ENCODE data around the gene COL21A1.

Gene COL21A1

DNA sequence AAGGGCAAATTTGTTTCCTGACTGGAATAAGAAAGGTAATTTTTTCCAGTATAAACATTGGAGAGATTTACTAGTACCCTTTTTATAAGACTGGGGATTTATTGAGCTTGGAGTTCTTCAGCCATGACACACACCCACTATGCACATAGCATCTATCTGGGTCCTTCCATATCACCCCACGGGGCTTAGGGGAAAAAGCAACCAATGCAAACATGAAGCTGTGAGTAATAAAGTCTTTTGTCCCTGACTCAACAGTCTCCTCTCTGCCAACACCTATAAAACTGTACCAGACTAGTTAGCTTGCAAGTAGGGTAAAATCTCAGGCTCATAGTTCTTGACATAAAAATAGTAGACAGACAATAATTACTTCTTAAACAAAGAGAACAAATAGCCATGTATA is 23.4 kb downstream of the COL21A1 start:
- Histone ChIP-seq H4K91ac (ENCODE audit: low read depth, low read length, poor library complexity) (no peak overlapping the region), H3K18ac (ENCODE audit: low read length) (no peak overlapping the region)
- WGBS, 2 donors (ENCODE audit: extremely low coverage in 2 of 2, insufficient read length in 2 of 2, insufficient replicate concordance in 1 of 2) = no CpG with 5 or more reads among the region's 1 CpG

DNA sequence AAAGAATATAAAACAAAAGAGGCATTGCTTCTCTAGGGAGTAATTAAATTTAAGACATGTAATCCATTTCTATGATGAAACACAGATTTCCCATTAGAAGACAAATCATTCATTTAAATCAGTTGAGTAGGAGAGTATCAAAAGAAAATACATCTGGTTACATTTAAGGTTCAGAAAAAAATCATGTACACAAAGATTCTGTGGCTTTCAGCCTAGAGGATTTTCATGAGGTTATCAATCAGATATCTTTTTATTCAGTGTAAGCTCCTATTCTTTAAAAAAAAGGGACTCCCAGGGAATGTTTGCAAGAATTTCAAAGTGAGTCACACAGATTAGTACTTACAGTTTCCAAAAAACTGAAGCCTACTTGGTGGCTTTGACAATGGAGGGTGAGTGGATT is 24.9 kb downstream of the COL21A1 start:
- H3K4me2 ChIP-seq (ENCODE audit: insufficient read depth, low read length, poor library complexity, severe bottlenecking) = no peak overlapping the region
- no peak overlapping the region for H2BK15ac ChIP-seq (ENCODE audit: low read length)
- no peak overlapping the region for H4K8ac ChIP-seq (ENCODE audit: low read depth, low read length)
- no peak overlapping the region for H3K9ac ChIP-seq (ENCODE audit: low read depth, low read length, poor library complexity)
- no peaks in the 10 kb centered on the region for H3K27me3 ChIP-seq (ENCODE audit: control insufficient read depth in 3 of 3, insufficient read depth in 3 of 3, low read depth in 1 of 3, low read length in 3 of 3)
- no peak for DNase-seq (ENCODE audit: low spot score)
- no peak overlapping the region for H3K4ac ChIP-seq (ENCODE audit: low read length)
- H3K27ac ChIP-seq (replicated peaks; ENCODE audit: low read length) = no peak overlapping the region
- H2BK12ac ChIP-seq (ENCODE audit: low read length) = no peak overlapping the region
- no peak overlapping the region for H2BK5ac ChIP-seq (ENCODE audit: low read length)
- H4K91ac ChIP-seq (ENCODE audit: low read depth, low read length, poor library complexity) = no peak overlapping the region
- no peaks in the 10 kb centered on the region for H3K36me3 ChIP-seq (replicated peaks in 1 of 2; ENCODE audit: control insufficient read depth in 2 of 2, insufficient read depth in 2 of 2, low read length in 2 of 2)
- H3K18ac ChIP-seq (ENCODE audit: low read length) = no peak overlapping the region
- H3K4me3 ChIP-seq (ENCODE audit: low read length in 2 of 2) = no peak overlapping the region
- no peak overlapping the region for H2AFZ ChIP-seq (ENCODE audit: low read length)
- H2BK120ac ChIP-seq (ENCODE audit: low read depth, low read length) = no peak overlapping the region
- no peak overlapping the region for H3K23ac ChIP-seq (ENCODE audit: low read depth, low read length, poor library complexity)
- H2AK5ac ChIP-seq (ENCODE audit: low read depth, low read length) = no peak overlapping the region
- no peaks in the 10 kb centered on the region for H3K4me1 ChIP-seq (ENCODE audit: control insufficient read depth in 2 of 2, insufficient read depth in 1 of 2, low read depth in 1 of 2, low read length in 2 of 2)
- no peaks in the 10 kb centered on the region for H3K9me3 ChIP-seq (replicated peaks in 1 of 2; ENCODE audit: control insufficient read depth in 2 of 2, insufficient read depth in 1 of 2, low read depth in 1 of 2, low read length in 2 of 2)
- H3K79me1 ChIP-seq (ENCODE audit: low read depth, low read length) = no peaks in the 10 kb centered on the region
- no peak overlapping the region for H3K14ac ChIP-seq (ENCODE audit: low read length)

More for the DNA sequence above, 23.4 kb downstream of the COL21A1 start:
- Histone ChIP-seq H3K27ac (replicated peaks; ENCODE audit: low read length) (no peak overlapping the region), H2BK15ac (ENCODE audit: low read length) (no peak overlapping the region), H3K23ac (ENCODE audit: low read depth, low read length, poor library complexity) (no peak overlapping the region), H3K36me3 (replicated peaks in 1 of 2; ENCODE audit: control insufficient read depth in 2 of 2, insufficient read depth in 2 of 2, low read length in 2 of 2) (no peaks in the 10 kb centered on the region), H3K4me1 (ENCODE audit: control insufficient read depth in 2 of 2, insufficient read depth in 1 of 2, low read depth in 1 of 2, low read length in 2 of 2) (no peaks in the 10 kb centered on the region), H2AFZ (ENCODE audit: low read length) (no peak overlapping the region), H2AK5ac (ENCODE audit: low read depth, low read length) (no peak overlapping the region), H2BK120ac (ENCODE audit: low read depth, low read length) (no peak overlapping the region), H3K4me2 (ENCODE audit: insufficient read depth, low read length, poor library complexity, severe bottlenecking) (no peak overlapping the region), H3K4ac (ENCODE audit: low read length) (no peak overlapping the region), H4K8ac (ENCODE audit: low read depth, low read length) (no peak overlapping the region), H2BK5ac (ENCODE audit: low read length) (no peak overlapping the region), H2BK12ac (ENCODE audit: low read length) (no peak overlapping the region), H3K14ac (ENCODE audit: low read length) (no peak overlapping the region), H3K9ac (ENCODE audit: low read depth, low read length, poor library complexity) (no peak overlapping the region), H3K9me3 (replicated peaks in 1 of 2; ENCODE audit: control insufficient read depth in 2 of 2, insufficient read depth in 1 of 2, low read depth in 1 of 2, low read length in 2 of 2) (no peaks in the 10 kb centered on the region), H3K79me1 (ENCODE audit: low read depth, low read length) (no peaks in the 10 kb centered on the region), H3K27me3 (ENCODE audit: control insufficient read depth in 3 of 3, insufficient read depth in 3 of 3, low read depth in 1 of 3, low read length in 3 of 3) (no peaks in the 10 kb centered on the region), H3K4me3 (ENCODE audit: low read length in 2 of 2) (no peak overlapping the region)
- no peak for DNase-seq (ENCODE audit: low spot score)

DNA sequence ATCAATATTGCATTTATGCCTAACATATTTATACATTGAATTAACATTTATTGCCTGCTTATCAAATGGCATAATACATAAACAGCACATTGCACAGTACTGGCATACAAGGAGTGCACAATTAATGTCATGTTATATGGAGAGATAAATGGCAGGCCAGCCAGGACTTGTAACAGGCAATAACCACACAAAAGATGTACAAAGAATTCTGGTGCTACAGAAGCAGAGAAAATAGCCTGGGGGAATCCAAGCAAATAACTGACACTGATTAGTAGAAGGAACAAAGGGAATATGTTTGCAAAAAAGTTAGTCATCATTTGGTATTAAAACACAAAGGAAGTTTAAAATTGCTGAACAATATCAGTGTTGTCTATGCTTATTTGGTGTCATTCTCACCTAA is 27.3 kb downstream of the COL21A1 start:
- no peaks in the 10 kb centered on the region for H3K4me1 ChIP-seq (ENCODE audit: control insufficient read depth in 2 of 2, insufficient read depth in 1 of 2, low read depth in 1 of 2, low read length in 2 of 2)
- H4K91ac ChIP-seq (ENCODE audit: low read depth, low read length, poor library complexity) = no peak overlapping the region
- no peak overlapping the region for H3K27ac ChIP-seq (replicated peaks; ENCODE audit: low read length)
- H3K36me3 ChIP-seq (replicated peaks in 1 of 2; ENCODE audit: control insufficient read depth in 2 of 2, insufficient read depth in 2 of 2, low read length in 2 of 2) = no peaks in the 10 kb centered on the region
- DNase-seq (ENCODE audit: low spot score) = no peak
- no peaks in the 10 kb centered on the region for H3K27me3 ChIP-seq (ENCODE audit: control insufficient read depth in 3 of 3, insufficient read depth in 3 of 3, low read depth in 1 of 3, low read length in 3 of 3)
- no peak overlapping the region for H2AFZ ChIP-seq (ENCODE audit: low read length)
- no peak overlapping the region for H3K9ac ChIP-seq (ENCODE audit: low read depth, low read length, poor library complexity)
- H3K4me3 ChIP-seq (ENCODE audit: low read length in 2 of 2) = no peak overlapping the region
- no peak overlapping the region for H3K4ac ChIP-seq (ENCODE audit: low read length)
- no peak overlapping the region for H2AK5ac ChIP-seq (ENCODE audit: low read depth, low read length)
- no peaks in the 10 kb centered on the region for H3K9me3 ChIP-seq (replicated peaks in 1 of 2; ENCODE audit: control insufficient read depth in 2 of 2, insufficient read depth in 1 of 2, low read depth in 1 of 2, low read length in 2 of 2)
- no peak overlapping the region for H3K14ac ChIP-seq (ENCODE audit: low read length)
- H4K8ac ChIP-seq (ENCODE audit: low read depth, low read length) = no peak overlapping the region
- no peak overlapping the region for H3K23ac ChIP-seq (ENCODE audit: low read depth, low read length, poor library complexity)
- H2BK15ac ChIP-seq (ENCODE audit: low read length) = no peak overlapping the region
- no peaks in the 10 kb centered on the region for H3K79me1 ChIP-seq (ENCODE audit: low read depth, low read length)
- H3K4me2 ChIP-seq (ENCODE audit: insufficient read depth, low read length, poor library complexity, severe bottlenecking) = no peak overlapping the region
- no peak overlapping the region for H2BK120ac ChIP-seq (ENCODE audit: low read depth, low read length)
- H3K18ac ChIP-seq (ENCODE audit: low read length) = no peak overlapping the region
- H2BK12ac ChIP-seq (ENCODE audit: low read length) = no peak overlapping the region
- no peak overlapping the region for H2BK5ac ChIP-seq (ENCODE audit: low read length)

DNA sequence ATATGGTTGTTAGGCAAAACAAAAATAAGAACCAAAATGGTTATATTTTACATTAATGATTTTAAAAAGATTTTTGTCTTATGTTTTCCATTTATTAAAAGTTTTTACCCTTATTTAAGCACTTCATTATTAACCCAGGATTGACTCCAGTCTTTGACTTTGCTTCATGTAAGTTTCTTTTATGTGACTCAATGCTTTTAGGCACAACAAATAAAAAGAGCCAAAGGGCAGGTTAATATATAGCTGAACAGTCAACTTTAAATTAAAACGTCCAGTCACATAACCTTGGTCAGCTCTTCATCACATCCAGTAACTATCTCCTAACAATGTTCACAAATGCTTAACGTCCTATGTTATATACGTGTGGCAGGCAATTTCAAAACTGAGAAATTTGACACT is 32.7 kb downstream of the COL21A1 start:
- H3K4ac ChIP-seq (ENCODE audit: low read length) = no peak overlapping the region
- no peak overlapping the region for H2AFZ ChIP-seq (ENCODE audit: low read length)
- no peak for DNase-seq (ENCODE audit: low spot score)
- no peak overlapping the region for H3K4me2 ChIP-seq (ENCODE audit: insufficient read depth, low read length, poor library complexity, severe bottlenecking)
- no peak overlapping the region for H3K14ac ChIP-seq (ENCODE audit: low read length)
- no peak overlapping the region for H3K23ac ChIP-seq (ENCODE audit: low read depth, low read length, poor library complexity)
- no peak overlapping the region for H3K27ac ChIP-seq (replicated peaks; ENCODE audit: low read length)
- no peak overlapping the region for H2BK12ac ChIP-seq (ENCODE audit: low read length)
- no peak overlapping the region for H4K91ac ChIP-seq (ENCODE audit: low read depth, low read length, poor library complexity)
- no peak overlapping the region for H3K9ac ChIP-seq (ENCODE audit: low read depth, low read length, poor library complexity)
- H3K18ac ChIP-seq (ENCODE audit: low read length) = no peak overlapping the region
- no peak overlapping the region for H2BK5ac ChIP-seq (ENCODE audit: low read length)
- no peaks in the 10 kb centered on the region for H3K9me3 ChIP-seq (replicated peaks in 1 of 2; ENCODE audit: control insufficient read depth in 2 of 2, insufficient read depth in 1 of 2, low read depth in 1 of 2, low read length in 2 of 2)
- H3K79me1 ChIP-seq (ENCODE audit: low read depth, low read length) = no peaks in the 10 kb centered on the region
- H3K4me3 ChIP-seq (ENCODE audit: low read length in 2 of 2) = no peak overlapping the region
- no peak overlapping the region for H2BK120ac ChIP-seq (ENCODE audit: low read depth, low read length)
- H2AK5ac ChIP-seq (ENCODE audit: low read depth, low read length) = no peak overlapping the region
- no peaks in the 10 kb centered on the region for H3K36me3 ChIP-seq (replicated peaks in 1 of 2; ENCODE audit: control insufficient read depth in 2 of 2, insufficient read depth in 2 of 2, low read length in 2 of 2)
- H3K4me1 ChIP-seq (ENCODE audit: control insufficient read depth in 2 of 2, insufficient read depth in 1 of 2, low read depth in 1 of 2, low read length in 2 of 2) = no peaks in the 10 kb centered on the region
- no peak overlapping the region for H2BK15ac ChIP-seq (ENCODE audit: low read length)
- no peaks in the 10 kb centered on the region for H3K27me3 ChIP-seq (ENCODE audit: control insufficient read depth in 3 of 3, insufficient read depth in 3 of 3, low read depth in 1 of 3, low read length in 3 of 3)
- no CpG with 5 or more reads among the region's 3 CpGs for WGBS, 2 donors (ENCODE audit: extremely low coverage in 2 of 2, insufficient read length in 2 of 2, insufficient replicate concordance in 1 of 2)
- no peak overlapping the region for H4K8ac ChIP-seq (ENCODE audit: low read depth, low read length)
